Breast epithelium (tissue), 3 donors: ENCODE measurements around the gene HDAC4.
"Not testable (repeated sequence)": the region's sequence is repeated elsewhere in the genome, so short reads cannot be mapped to it uniquely, and the experiment has no call there.

Source experiments
- CTCF ChIP-seq, 3 donors: fragments of 450-650 bp; IDR thresholded peaks; one replicate each; pipeline ENCODE4 v1.5.1; 2016 to 2017; ENCODE audit warnings: antibody characterized with exemption in 3 of 3, mild to moderate bottlenecking in 3 of 3, moderate library complexity in 3 of 3
- POLR2A ChIP-seq: fragments of 450-650 bp; IDR thresholded peaks from one replicate; pipeline ENCODE4 v1.6.1; 2016; ENCODE audit warnings: antibody characterized with exemption, mild to moderate bottlenecking, moderate library complexity
- POLR2AphosphoS5 ChIP-seq, 3 donors: sonication (generic); formaldehyde crosslinking; IDR thresholded peaks; one replicate each; pipeline ENCODE4 v1.6.1; 2017; ENCODE audit warnings: antibody characterized with exemption in 3 of 3

DNA sequence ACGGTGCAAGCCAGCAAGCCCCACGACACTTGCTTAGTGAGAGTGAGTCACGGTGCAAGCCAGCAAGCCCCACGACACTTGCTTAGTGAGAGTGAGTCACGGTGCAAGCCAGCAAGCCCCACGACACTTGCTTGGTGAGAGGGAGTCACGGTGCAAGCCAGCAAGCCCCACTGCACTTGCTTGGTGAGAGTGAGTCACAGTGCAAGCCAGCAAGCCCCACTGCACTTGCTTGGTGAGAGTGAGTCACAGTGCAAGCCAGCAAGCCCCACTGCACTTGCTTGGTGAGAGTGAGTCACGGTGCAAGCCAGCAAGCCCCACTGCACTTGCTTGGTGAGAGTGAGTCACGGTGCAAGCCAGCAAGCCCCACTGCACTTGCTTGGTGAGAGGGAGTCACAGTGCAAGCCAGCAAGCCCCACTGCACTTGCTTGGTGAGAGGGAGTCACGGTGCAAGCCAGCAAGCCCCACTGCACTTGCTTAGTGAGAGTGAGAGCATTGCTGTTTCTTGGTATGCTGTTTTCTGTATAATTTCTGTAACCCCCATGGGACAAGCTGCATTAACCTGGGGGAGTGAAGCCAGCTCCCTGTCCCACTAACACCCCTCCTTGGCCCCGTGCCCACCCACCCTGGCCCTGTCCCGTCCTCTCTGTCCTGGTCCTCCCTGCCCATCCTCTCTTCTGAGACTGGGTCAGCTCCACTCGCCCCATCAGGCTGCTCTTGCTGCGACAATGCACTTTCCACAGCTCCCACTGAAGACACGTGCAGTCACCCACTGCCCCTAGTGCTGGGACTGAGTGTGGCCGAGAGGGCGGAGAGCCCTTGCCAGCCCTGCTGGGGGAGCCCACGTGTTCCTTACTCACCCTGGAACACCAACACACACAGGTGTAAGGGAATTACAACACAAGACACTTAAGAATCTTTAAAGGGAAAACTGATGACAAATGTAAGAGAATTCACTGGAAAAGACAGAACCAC lies 331.2 kb downstream of the HDAC4 start:
- TF ChIP-seq CTCF (IDR thresholded peaks at IDR 0.05); POLR2A; POLR2AphosphoS5 (IDR thresholded peaks at IDR 0.05): not testable (repeated sequence)
